Stomach (tissue), 9 donors: ENCODE data around the gene TRERF1. TPM values are rescaled to one million over a fixed set of nuclear protein-coding genes. Genes with fewer than 3 reads are reported as not detected.
"Not testable (repeated sequence)": the region's sequence is repeated elsewhere in the genome, so short reads cannot be mapped to it uniquely, and the experiment has no call there.

Experiments used
- DNase-seq, 2 donors: peaks; one replicate each; pipeline versions ENCODE4 v3.0.0 to v3.0.0-alpha.2; 2013 to 2019
- H3K27ac ChIP-seq, 5 donors: fragments of 200-600 bp in 4 of 5; sonication (generic) in 4 of 5; one replicate each; pipeline ENCODE4 v1.5.1; 2013 to 2019; ENCODE audit warnings: mild to moderate bottlenecking in 1 of 5, moderate library complexity in 1 of 5
- H3K27me3 ChIP-seq, 3 donors: fragments of 200-600 bp; sonication (generic); one replicate each; pipeline ENCODE4 v1.5.1; 2017 to 2019; ENCODE audit warnings: mixed run types in 1 of 3
- H3K36me3 ChIP-seq, 4 donors: fragments of 200-600 bp; sonication (generic); 1 replicate in 3 of 4; 2 replicates in 1 of 4; pipeline ENCODE4 v1.5.1; 2016 to 2019
- H3K4me1 ChIP-seq, 4 donors: fragments of 200-600 bp; sonication (generic); one replicate each; pipeline ENCODE4 v1.5.1; 2016 to 2019
- H3K4me3 ChIP-seq, 4 donors: fragments of 200-600 bp; sonication (generic) in 3 of 4; one replicate each; pipeline ENCODE4 v1.5.1; 2016 to 2019; ENCODE audit warnings: mild to moderate bottlenecking in 1 of 4
- H3K9me3 ChIP-seq, 4 donors: fragments of 200-600 bp; sonication (generic); one replicate each; pipeline ENCODE4 v1.5.1; 2016 to 2019
- CTCF ChIP-seq, 7 experiments: fragments of 450-650 bp in 4 of 7; fragments of 200-600 bp in 3 of 7; sonication (generic) in 3 of 7; IDR thresholded peaks; one replicate each; pipeline ENCODE4 v1.5.1; 2016 to 2019; ENCODE audit warnings: antibody characterized with exemption in 7 of 7, control low read depth in 2 of 7, mild to moderate bottlenecking in 1 of 7
- EP300 ChIP-seq: sonication (generic); formaldehyde crosslinking; IDR thresholded peaks from one replicate; pipeline ENCODE4 v1.6.1; 2017; ENCODE audit warnings: antibody characterized with exemption
- POLR2A ChIP-seq, 4 donors: fragments of 450-650 bp; IDR thresholded peaks; one replicate each; pipeline ENCODE4 v1.6.1; 2016; ENCODE audit warnings: antibody characterized with exemption in 4 of 4, control low read depth in 2 of 4, mild to moderate bottlenecking in 1 of 4, moderate library complexity in 1 of 4
- POLR2AphosphoS5 ChIP-seq, 3 donors: sonication (generic); formaldehyde crosslinking; IDR thresholded peaks; one replicate each; pipeline ENCODE4 v1.6.1; 2016; ENCODE audit warnings: antibody characterized with exemption in 3 of 3
- WGBS, 5 donors: extraction: QIAGEN DNeasy Blood & Tissue Kit in 3 of 5; methylation state at CpG; one replicate each; pipeline versions ENCODE4 v1.1.5 to v1.1.7; 2013 to 2018; 5-methylcytosine and 5-hydroxymethylcytosine counted together
- intact Hi-C: fragments of 100-400 bp; cut with DNase I; formaldehyde crosslinking; loops from one replicate; pipeline ENCODE4 v1.15.1; 2023; ENCODE audit warnings: low total_unique reads
- polyA plus RNA-seq, 3 donors: library from polyadenylated mRNA; stranded (reverse); fragments of 200-250 nt; gene quantifications; one replicate each; pipeline ENCODE4 v1.2.3, GENCODE V29; 2013
- total RNA-seq, 5 donors: library from RNA; depleted of rRNA; stranded (reverse); fragments of >200 nt; gene quantifications; one replicate each; pipeline versions ENCODE4 v1.1.0 to v1.2.3, GENCODE V29; 2014 to 2016
- donor health status: healthy with polysubstance abuse.
- donor health status: Bipolar disorder and iron deficiency.
- donor health status: healthy.

Gene TRERF1
- total and polyA plus RNA-seq, 8 donors, result 2.1 to 8.1 (median 4.9) TPM

- no peak overlapping the region for H3K27ac ChIP-seq
- H3K27me3 ChIP-seq, result no peaks in the 10 kb centered on the region
- peaks cover 0 to 12% (median 5%) of the 10 kb centered on the region in 4 donors for H3K9me3 ChIP-seq
- no peaks in the 10 kb centered on the region for H3K36me3 ChIP-seq
- H3K4me3 ChIP-seq, result no peak overlapping the region
- H3K4me1 ChIP-seq, result no peaks in the 10 kb centered on the region
- intact Hi-C loops, result no loop called here
- TF ChIP-seq EP300 (no peak), POLR2AphosphoS5 (IDR thresholded peaks at IDR 0.05) (no peak), CTCF (IDR thresholded peaks at IDR 0.05) (no peak), POLR2A (IDR thresholded peaks at IDR 0.05) (no peak)
- DNase-seq, result no peak
- WGBS, 5 donors, result 72 to 83% (median 78%) methylated on average over 3 of the region's 3 CpGs
Observed at GRCh38 chr6:42471142-42471541, 19.4 kb upstream of the TRERF1 start.

- no peak overlapping the region for H3K4me3 ChIP-seq
- intact Hi-C loops, result no loop called here
- H3K27me3 ChIP-seq, result no peaks in the 10 kb centered on the region
- WGBS, 5 donors, result 97 to 100% (median 100%) methylated on average over 1 of the region's 1 CpG
- no peak for DNase-seq
- no peak overlapping the region for H3K27ac ChIP-seq
- no peaks in the 10 kb centered on the region for H3K36me3 ChIP-seq
- no peak for TF ChIP-seq CTCF (IDR thresholded peaks at IDR 0.05)
- TF ChIP-seq EP300, result no peak
- no peak for TF ChIP-seq POLR2A (IDR thresholded peaks at IDR 0.05)
- H3K4me1 ChIP-seq, result no peaks in the 10 kb centered on the region
- H3K9me3 ChIP-seq, result peaks cover 0 to 12% (median 5%) of the 10 kb centered on the region in 4 donors
Observed at GRCh38 chr6:42468273-42468672, 16.5 kb upstream of the TRERF1 start.

- Histone ChIP-seq H3K4me1 (no peaks in the 10 kb centered on the region), H3K9me3 (peaks cover 0 to 12% (median 5%) of the 10 kb centered on the region in 4 donors), H3K4me3 (no peak overlapping the region), H3K27ac (no peak overlapping the region), H3K27me3 (no peaks in the 10 kb centered on the region), H3K36me3 (no peaks in the 10 kb centered on the region)
- intact Hi-C loops, result no loop called here
- 56 to 80% (median 62%) methylated on average over 1 of the region's 1 CpG for WGBS, 5 donors
- TF ChIP-seq POLR2A (IDR thresholded peaks at IDR 0.05) (no peak), CTCF (IDR thresholded peaks at IDR 0.05) (no peak), POLR2AphosphoS5 (IDR thresholded peaks at IDR 0.05) (no peak), EP300 (no peak)
- DNase-seq, result no peak
Observed at GRCh38 chr6:42467651-42468050, 15.9 kb upstream of the TRERF1 start.

GRCh38 chr6:42466470-42466869, 14.7 kb upstream of the TRERF1 start:
- WGBS, 5 donors, result 90 to 99% (median 96%) methylated on average over 4 to 25 of the region's 28 CpGs
- H3K4me1 ChIP-seq, H3K36me3 ChIP-seq, H3K4me3 ChIP-seq, H3K27ac ChIP-seq, intact Hi-C loops, H3K27me3 ChIP-seq, DNase-seq: not testable (repeated sequence)
- H3K9me3 ChIP-seq, result peaks cover 0 to 12% (median 5%) of the 10 kb centered on the region in 4 donors

- TF ChIP-seq EP300 (no peak), POLR2A (IDR thresholded peaks at IDR 0.05) (no peak), CTCF (IDR thresholded peaks at IDR 0.05) (no peak), POLR2AphosphoS5 (IDR thresholded peaks at IDR 0.05) (no peak)
- 88 to 95% (median 92%) methylated on average over 5 to 6 of the region's 6 CpGs for WGBS, 5 donors
- no peak overlapping the region for H3K27ac ChIP-seq
- DNase-seq, result no peak
- intact Hi-C loops, result no loop called here
- H3K36me3 ChIP-seq, result no peaks in the 10 kb centered on the region
- no peaks in the 10 kb centered on the region for H3K9me3 ChIP-seq
- H3K4me3 ChIP-seq, result no peak overlapping the region
- H3K4me1 ChIP-seq, result no peaks in the 10 kb centered on the region
- H3K27me3 ChIP-seq, result no peaks in the 10 kb centered on the region
Observed at GRCh38 chr6:42462474-42462972, 10.8 kb upstream of the TRERF1 start.
